Endometrium (tissue), 2 donors: Measurements from ENCODE around the gene MTERF4.

ENCODE experiments used
- FAIRE-seq: peaks from 2 replicates; lab custom pipeline; 2012; peaks lifted over from hg19 to GRCh38; lab: Jason Lieb, UNC
- donor health status: control.
- donor health status: control.

The MTERF4 gene

GRCh38 chr2:241049739-241050623, 52.1 kb downstream of the MTERF4 start:
- FAIRE-seq = no peak

GRCh38 chr2:241048949-241049343, 53.1 kb downstream of the MTERF4 start:
- FAIRE-seq = no peak

GRCh38 chr2:241048149-241048948, 53.7 kb downstream of the MTERF4 start:
- no peak for FAIRE-seq

GRCh38 chr2:241047253-241048010, 54.7 kb downstream of the MTERF4 start:
- FAIRE-seq = no peak
